Skeletal muscle satellite cell (primary cell): ENCODE results near the gene FBXO27.
"Not testable (repeated sequence)": the region's sequence is repeated elsewhere in the genome, so short reads cannot be mapped to it uniquely, and the experiment has no call there.

Experiments
- H3K27me3 ChIP-seq: 2 replicates; pipeline ENCODE4 v1.7.0; 2013; ENCODE audit warnings: low read length; ENCODE audit not compliant: control insufficient read depth, insufficient read depth
- H3K36me3 ChIP-seq: 2 replicates; pipeline ENCODE4 v1.7.0; 2013; ENCODE audit warnings: mild to moderate bottlenecking, control low read depth, low read length; ENCODE audit not compliant: insufficient read depth
- H3K4me1 ChIP-seq: 2 replicates; pipeline ENCODE4 v1.7.0; 2013; ENCODE audit warnings: low read length; ENCODE audit not compliant: control insufficient read depth, insufficient read depth
- H3K4me2 ChIP-seq: 2 replicates; pipeline ENCODE4 v1.7.0; 2013; ENCODE audit warnings: mild to moderate bottlenecking, low read length
- H3K4me3 ChIP-seq: 2 replicates; pipeline ENCODE4 v1.7.0; 2013; ENCODE audit warnings: low read length
- H3K9ac ChIP-seq: 2 replicates; pipeline ENCODE4 v1.7.0; 2013; ENCODE audit warnings: mild to moderate bottlenecking, low read depth, low read length, moderate library complexity
- H3K9me3 ChIP-seq: replicated peaks from 2 replicates; pipeline ENCODE4 v1.7.0; 2013; ENCODE audit warnings: mild to moderate bottlenecking, control low read depth, low read length

FBXO27 gene

GRCh38 chr19:39007096-39007495, 25.3 kb downstream of the FBXO27 start:
- H3K36me3 ChIP-seq: no peaks in the 10 kb centered on the region
- H3K9ac ChIP-seq: no peak overlapping the region
- H3K9me3 ChIP-seq: no peaks in the 10 kb centered on the region
- H3K4me3 ChIP-seq: no peak overlapping the region
- H3K4me1 ChIP-seq: no peaks in the 10 kb centered on the region
- H3K4me2 ChIP-seq: no peak overlapping the region
- peaks cover 4% of the 10 kb centered on the region for H3K27me3 ChIP-seq

- Histone ChIP-seq H3K9ac (no peak overlapping the region), H3K4me3 (no peak overlapping the region), H3K4me1 (no peaks in the 10 kb centered on the region), H3K27me3 (peaks cover 11% of the 10 kb centered on the region), H3K4me2 (no peak overlapping the region), H3K36me3 (no peaks in the 10 kb centered on the region), H3K9me3 (no peaks in the 10 kb centered on the region)
These were observed 27.9 kb downstream of the FBXO27 start for GRCh38 chr19:39004403-39004802.

DNA sequence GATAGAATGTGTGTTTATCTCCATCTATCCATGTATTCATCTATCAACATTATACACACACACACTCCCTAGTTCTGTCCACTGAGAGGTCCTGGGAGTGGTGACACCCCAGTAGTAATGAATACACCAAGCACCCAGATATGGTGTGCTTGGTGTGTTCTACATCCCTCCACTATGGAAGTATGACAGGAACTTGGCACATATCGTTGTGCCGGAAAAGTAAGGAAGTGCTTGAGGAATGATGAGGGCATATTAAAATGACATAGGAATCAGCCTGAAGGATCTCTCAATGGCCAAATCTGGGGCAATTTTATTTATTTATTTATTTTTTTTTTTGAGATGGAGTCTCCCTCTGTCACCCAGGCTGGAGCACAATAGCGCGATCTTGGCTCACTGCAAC, 28.6 kb downstream of the FBXO27 start:
- Histone ChIP-seq H3K4me1 (no peaks in the 10 kb centered on the region), H3K9me3 (no peaks in the 10 kb centered on the region), H3K4me3 (no peak overlapping the region), H3K4me2 (no peak overlapping the region), H3K27me3 (peaks cover 11% of the 10 kb centered on the region), H3K36me3 (no peaks in the 10 kb centered on the region), H3K9ac (no peak overlapping the region)

DNA sequence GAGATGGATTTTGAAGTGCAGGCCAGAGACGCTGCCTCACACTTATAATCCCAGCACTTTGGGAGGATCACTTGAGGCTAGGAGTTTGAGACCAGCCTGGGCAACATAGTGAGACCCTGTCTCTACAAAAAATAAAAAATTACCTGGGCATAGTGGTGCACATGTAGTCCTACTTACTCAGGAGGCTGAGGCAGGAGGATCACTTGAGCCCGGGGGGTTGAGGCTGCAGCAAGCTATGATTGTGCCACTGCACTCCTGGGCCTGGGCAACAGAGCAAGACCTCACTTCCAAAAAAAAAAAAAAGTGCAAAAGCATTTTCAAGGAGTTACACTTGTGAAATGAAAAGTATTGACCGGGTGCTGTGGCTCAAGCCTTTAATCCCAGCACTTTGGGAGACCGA, 29.2 kb downstream of the FBXO27 start:
- no peak overlapping the region for H3K4me2 ChIP-seq
- H3K4me1 ChIP-seq: no peaks in the 10 kb centered on the region
- no peak overlapping the region for H3K9ac ChIP-seq
- H3K4me3 ChIP-seq: no peak overlapping the region
- no peaks in the 10 kb centered on the region for H3K9me3 ChIP-seq
- H3K36me3 ChIP-seq: no peaks in the 10 kb centered on the region
- peaks cover 8% of the 10 kb centered on the region for H3K27me3 ChIP-seq

GRCh38 chr19:39001041-39001440, 31.3 kb downstream of the FBXO27 start:
- no peak overlapping the region for H3K4me3 ChIP-seq
- H3K4me2 ChIP-seq: no peak overlapping the region
- H3K9ac ChIP-seq: no peak overlapping the region
- no peaks in the 10 kb centered on the region for H3K36me3 ChIP-seq
- no peaks in the 10 kb centered on the region for H3K9me3 ChIP-seq
- H3K27me3 ChIP-seq: peaks cover 8% of the 10 kb centered on the region
- H3K4me1 ChIP-seq: no peaks in the 10 kb centered on the region

GRCh38 chr19:38997576-38997975, 34.8 kb downstream of the FBXO27 start:
- not testable (repeated sequence) for H3K9me3 ChIP-seq, H3K4me1 ChIP-seq, H3K4me2 ChIP-seq, H3K9ac ChIP-seq, H3K27me3 ChIP-seq, H3K4me3 ChIP-seq, H3K36me3 ChIP-seq

- H3K4me2 ChIP-seq: no peak overlapping the region
- no peaks in the 10 kb centered on the region for H3K27me3 ChIP-seq
- no peaks in the 10 kb centered on the region for H3K9me3 ChIP-seq
- no peaks in the 10 kb centered on the region for H3K36me3 ChIP-seq
- peaks cover 12% of the 10 kb centered on the region for H3K4me1 ChIP-seq
- H3K9ac ChIP-seq: no peak overlapping the region
- H3K4me3 ChIP-seq: no peak overlapping the region
These were observed 39.1 kb downstream of the FBXO27 start for GRCh38 chr19:38993271-38993670.

DNA sequence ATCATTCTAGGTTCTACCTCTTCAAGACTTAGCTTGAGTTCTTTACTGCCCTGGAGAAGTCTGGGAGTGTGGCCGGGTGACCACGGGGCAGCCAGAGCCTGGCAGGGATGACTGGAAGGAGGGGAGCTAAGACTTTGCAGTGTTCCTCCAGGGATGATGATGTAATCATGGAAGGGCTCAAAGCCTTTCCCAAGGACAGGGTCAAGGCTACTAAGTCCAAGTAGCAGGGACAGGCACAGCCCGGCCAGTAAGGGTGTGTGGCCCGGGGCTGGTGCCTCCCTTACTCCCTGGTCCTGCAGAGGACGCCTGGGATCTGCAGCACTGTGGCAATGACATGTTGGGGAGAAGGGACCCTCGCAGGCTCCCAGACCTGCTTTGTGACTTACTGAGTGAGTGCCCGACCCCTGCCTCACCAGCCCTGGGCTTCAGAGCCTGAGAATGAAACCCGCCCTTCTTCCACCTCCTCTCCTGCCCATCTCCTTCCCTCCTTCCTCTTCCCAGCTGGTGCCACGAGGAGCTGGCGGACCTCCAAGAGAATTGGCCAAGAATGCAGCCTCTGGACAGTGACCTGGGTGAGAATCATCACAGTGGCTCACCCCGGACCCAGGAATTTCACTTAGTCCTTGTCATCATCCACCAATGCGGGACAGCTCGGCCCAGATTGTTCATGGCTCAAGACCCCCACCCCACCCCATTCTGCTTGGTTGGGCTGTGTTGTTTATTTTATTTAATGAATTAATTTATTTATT, 41.2 kb downstream of the FBXO27 start:
- Histone ChIP-seq H3K4me3 (no peak overlapping the region), H3K9ac (no peak overlapping the region), H3K27me3 (peaks cover under 1% of the 10 kb centered on the region), H3K9me3 (no peaks in the 10 kb centered on the region), H3K4me2 (no peak overlapping the region), H3K36me3 (no peaks in the 10 kb centered on the region), H3K4me1 (peaks cover 12% of the 10 kb centered on the region)

GRCh38 chr19:38989614-38990013, 42.7 kb downstream of the FBXO27 start:
- not testable (repeated sequence) for H3K27me3 ChIP-seq, H3K9me3 ChIP-seq, H3K9ac ChIP-seq, H3K36me3 ChIP-seq, H3K4me2 ChIP-seq, H3K4me3 ChIP-seq
- peaks cover 12% of the 10 kb centered on the region for H3K4me1 ChIP-seq

DNA sequence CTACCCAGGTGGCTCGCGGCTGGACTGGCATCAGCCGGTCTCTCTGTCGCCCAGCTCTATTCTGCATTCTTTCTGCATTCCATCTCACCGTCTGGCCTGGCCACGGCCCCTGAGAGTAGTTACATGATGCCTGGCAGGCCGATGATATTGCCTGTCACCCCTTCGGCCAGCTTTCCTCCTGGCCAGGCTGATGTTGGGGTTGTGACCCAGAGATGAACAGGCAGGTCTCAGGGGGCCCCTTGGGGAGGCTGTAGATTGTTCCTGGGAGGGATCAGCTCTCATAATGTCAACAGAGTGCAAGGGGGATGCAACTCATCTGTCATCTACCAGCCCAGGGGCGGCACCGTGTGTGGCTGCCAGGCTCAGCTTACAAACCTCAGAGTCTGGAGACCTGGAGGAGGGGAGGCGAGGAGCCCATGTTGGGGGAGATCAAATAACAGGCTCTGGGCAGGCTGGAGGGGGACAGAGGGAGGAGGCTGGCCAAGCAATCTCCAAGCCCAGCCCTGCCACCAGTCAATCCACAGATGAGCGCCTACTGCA, 43.2 kb downstream of the FBXO27 start:
- Histone ChIP-seq H3K4me1 (peaks cover 12% of the 10 kb centered on the region), H3K4me3 (no peak overlapping the region), H3K4me2 (no peak overlapping the region), H3K9me3 (no peaks in the 10 kb centered on the region), H3K36me3 (no peaks in the 10 kb centered on the region), H3K27me3 (peaks cover 4% of the 10 kb centered on the region), H3K9ac (no peak overlapping the region)

- not testable (repeated sequence) for H3K4me3 ChIP-seq, H3K36me3 ChIP-seq
- H3K4me1 ChIP-seq: peaks cover 12% of the 10 kb centered on the region
These were observed 43.7 kb downstream of the FBXO27 start for GRCh38 chr19:38988627-38989026.

DNA sequence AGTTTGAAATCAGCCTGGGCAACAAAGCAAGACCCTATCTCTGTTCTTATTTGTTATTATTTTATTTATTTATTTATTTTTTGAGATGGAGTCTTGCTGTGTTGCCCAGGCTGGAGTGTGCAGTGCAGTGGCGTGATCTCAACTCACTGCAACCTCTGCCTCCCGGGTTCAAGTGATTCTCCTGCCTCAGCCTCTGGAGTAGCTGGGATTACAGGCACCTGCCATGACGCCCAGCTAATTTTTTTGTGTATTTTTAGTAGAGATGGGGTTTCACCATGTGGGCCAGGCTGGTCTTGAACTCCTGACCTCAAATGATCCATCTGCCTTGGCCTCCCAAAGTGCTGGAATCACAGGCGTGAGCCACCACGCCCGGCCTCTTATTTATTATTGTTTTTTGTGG, 44.6 kb downstream of the FBXO27 start:
- H3K4me2 ChIP-seq, H3K9ac ChIP-seq: not testable (repeated sequence)

More at GRCh38 chr19:38988627-38989026, 43.7 kb downstream of the FBXO27 start:
- not testable (repeated sequence) for H3K9me3 ChIP-seq, H3K9ac ChIP-seq, H3K4me2 ChIP-seq, H3K27me3 ChIP-seq

More for the DNA sequence above, 44.6 kb downstream of the FBXO27 start:
- H3K4me1 ChIP-seq, H3K27me3 ChIP-seq, H3K4me3 ChIP-seq, H3K36me3 ChIP-seq, H3K9me3 ChIP-seq: not testable (repeated sequence)
